Pancreas (tissue), 10 donors: ENCODE data around the gene BRSK2. TPM values are rescaled to one million over a fixed set of nuclear protein-coding genes. Genes with fewer than 3 reads are reported as not detected.

Source experiments
- ATAC-seq, 4 donors: fragments of 200-7000 bp; cut with Tn5 transposase; one replicate each; pipeline versions ENCODE4 v1.8.0 to v1.9.1; 2020; ENCODE audit warnings: mild to moderate bottlenecking in 4 of 4, moderate library complexity in 4 of 4
- DNase-seq, 6 donors: peaks; one replicate each; pipeline ENCODE4 v3.0.0-alpha.2; 2020
- FAIRE-seq: peaks from 2 replicates; lab custom pipeline; 2012; peaks lifted over from hg19 to GRCh38; lab: Jason Lieb, UNC
- H3K27ac ChIP-seq, 4 donors: fragments of 200-600 bp; sonication (generic); 1 replicate in 3 of 4; 2 replicates in 1 of 4; pipeline versions ENCODE4 v1.5.0 to v1.8.0; 2020
- H3K27me3 ChIP-seq, 4 donors: fragments of 200-600 bp; one replicate each; pipeline ENCODE4 v1.8.0; 2021
- H3K36me3 ChIP-seq, 3 donors: fragments of 200-600 bp; sonication (generic) in 1 of 3; one replicate each; pipeline versions ENCODE4 v1.5.0 to v1.8.0; 2020 to 2021
- H3K4me1 ChIP-seq, 3 donors: fragments of 200-600 bp; one replicate each; pipeline ENCODE4 v1.8.0; 2021
- H3K4me3 ChIP-seq, 4 donors: fragments of 200-600 bp; sonication (generic) in 2 of 4; one replicate each; pipeline versions ENCODE4 v1.5.0 to v1.8.0; 2020 to 2021
- H3K9me3 ChIP-seq, 4 donors: fragments of 200-600 bp; one replicate each; pipeline ENCODE4 v1.8.0; 2021
- WGBS, 2 donors: extraction: QIAGEN DNeasy Blood & Tissue Kit; methylation state at CpG; one replicate each; pipeline ENCODE4 v1.1.7; 2013; 5-methylcytosine and 5-hydroxymethylcytosine counted together
- intact Hi-C, 3 donors: fragments of 100-400 bp; cut with DNase I; formaldehyde crosslinking; loops; one replicate each; pipeline versions ENCODE4 v1.11.1 to v1.14.2; 2022
- polyA plus RNA-seq, 2 donors: library from polyadenylated mRNA; stranded (reverse); fragments of 200-250 nt; gene quantifications; one replicate each; pipeline ENCODE4 v1.2.3, GENCODE V29; 2013
- total RNA-seq, 6 donors: library from RNA; stranded (reverse); fragmentation: NEBNext Ultra II Directional in 4 of 6; extraction: Animal tissue kit (Norgen Biotek cat#: 25700) in 4 of 6; gene quantifications; one replicate each; pipeline versions ENCODE4 v1.2.1 to v1.2.4, GENCODE V29; 2021 to 2023
- TF ChIP-seq, protein P1 (sequence below), 4 donors: fragments of 200-600 bp; sonication (generic) in 3 of 4; IDR thresholded peaks; one replicate each; pipeline versions ENCODE4 v1.5.0 to v1.8.0; 2021; ENCODE audit warnings: antibody characterized with exemption in 4 of 4
- donor health status: healthy with polysubstance abuse.
- donor health status: DM: no; HTN: no; CAD: no; lungs with moderate emphysema.
- donor health status: DM: no; HTN: no; CAD: no.
- donor health status: control.
- donor health status: control.
- donor health status: Bipolar disorder and iron deficiency.
- donor health status: DM: yes; HTN: yes; CAD: no.
- donor health status: DM: no; HTN: no; CAD: no.
- donor health status: DM: no; HTN: no; CAD: no.
- donor health status: DM: yes; HTN: yes; CAD: no.

BRSK2 gene
- total and polyA plus RNA-seq, 8 donors, result 44.2 to 215 (median 70.9) TPM

DNA sequence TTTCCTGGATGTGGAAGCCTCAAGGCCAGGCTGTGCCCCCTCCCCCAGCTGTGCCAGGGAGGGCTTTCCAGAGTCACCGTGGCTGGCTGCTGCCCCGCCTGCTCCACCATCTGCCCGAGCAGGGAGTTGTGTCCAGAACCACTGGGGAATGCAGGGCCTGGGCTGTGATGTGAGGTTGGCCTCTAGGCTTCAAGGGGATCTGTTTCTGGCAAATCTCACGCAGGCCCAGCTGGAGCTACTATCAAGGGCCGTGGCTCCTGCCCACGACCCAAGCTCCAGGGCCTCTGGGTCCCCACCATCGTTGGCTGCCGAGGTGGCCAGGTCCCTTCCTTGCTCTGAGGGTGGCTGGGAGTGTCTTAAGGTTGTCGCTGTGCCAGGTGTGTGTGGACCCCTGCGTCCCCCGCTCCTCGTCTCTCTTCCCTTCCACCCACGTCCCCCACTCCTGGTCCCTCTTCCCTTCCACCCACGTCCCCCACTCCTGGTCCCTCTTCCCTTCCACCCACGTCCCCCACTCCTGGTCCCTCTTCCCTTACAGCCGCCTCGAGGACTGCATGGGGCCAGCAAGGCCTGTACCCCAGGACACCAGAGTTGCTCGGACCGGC lies 6.1 kb downstream of the BRSK2 start:
- Histone ChIP-seq H3K27ac (no peak overlapping the region), H3K4me1 (peaks cover 0 to 5% (median 0%) of the 10 kb centered on the region in 3 donors), H3K27me3 (no peaks in the 10 kb centered on the region), H3K9me3 (no peaks in the 10 kb centered on the region), H3K36me3 (no peaks in the 10 kb centered on the region), H3K4me3 (no peak overlapping the region)
- no peak for ATAC-seq
- peak in 1 of 6 donors; percentile 31 for DNase-seq
- no peak for FAIRE-seq
- intact Hi-C loops, result no loop called here
- TF ChIP-seq, protein P1, sequence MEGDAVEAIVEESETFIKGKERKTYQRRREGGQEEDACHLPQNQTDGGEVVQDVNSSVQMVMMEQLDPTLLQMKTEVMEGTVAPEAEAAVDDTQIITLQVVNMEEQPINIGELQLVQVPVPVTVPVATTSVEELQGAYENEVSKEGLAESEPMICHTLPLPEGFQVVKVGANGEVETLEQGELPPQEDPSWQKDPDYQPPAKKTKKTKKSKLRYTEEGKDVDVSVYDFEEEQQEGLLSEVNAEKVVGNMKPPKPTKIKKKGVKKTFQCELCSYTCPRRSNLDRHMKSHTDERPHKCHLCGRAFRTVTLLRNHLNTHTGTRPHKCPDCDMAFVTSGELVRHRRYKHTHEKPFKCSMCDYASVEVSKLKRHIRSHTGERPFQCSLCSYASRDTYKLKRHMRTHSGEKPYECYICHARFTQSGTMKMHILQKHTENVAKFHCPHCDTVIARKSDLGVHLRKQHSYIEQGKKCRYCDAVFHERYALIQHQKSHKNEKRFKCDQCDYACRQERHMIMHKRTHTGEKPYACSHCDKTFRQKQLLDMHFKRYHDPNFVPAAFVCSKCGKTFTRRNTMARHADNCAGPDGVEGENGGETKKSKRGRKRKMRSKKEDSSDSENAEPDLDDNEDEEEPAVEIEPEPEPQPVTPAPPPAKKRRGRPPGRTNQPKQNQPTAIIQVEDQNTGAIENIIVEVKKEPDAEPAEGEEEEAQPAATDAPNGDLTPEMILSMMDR (IDR thresholded peaks at IDR 0.05), result no peak
- 81 to 83% methylated on average over 16 to 19 of the region's 19 CpGs for WGBS, 2 donors

GRCh38 chr11:1396375-1396841 lies 6.7 kb downstream of the BRSK2 start:
- 92 to 94% methylated on average over 20 of the region's 20 CpGs for WGBS, 2 donors
- Histone ChIP-seq H3K27me3 (no peaks in the 10 kb centered on the region), H3K36me3 (no peaks in the 10 kb centered on the region), H3K4me1 (peaks cover 4 to 5% (median 4%) of the 10 kb centered on the region in 3 donors), H3K27ac (no peak overlapping the region), H3K9me3 (no peaks in the 10 kb centered on the region), H3K4me3 (no peak overlapping the region)
- TF ChIP-seq, protein P1 (IDR thresholded peaks at IDR 0.05), result no peak
- intact Hi-C loops, result no loop called here
- peak in 2 of 6 donors; percentile 25 to 79 for DNase-seq
- no peak for ATAC-seq
- FAIRE-seq, result no peak

DNA sequence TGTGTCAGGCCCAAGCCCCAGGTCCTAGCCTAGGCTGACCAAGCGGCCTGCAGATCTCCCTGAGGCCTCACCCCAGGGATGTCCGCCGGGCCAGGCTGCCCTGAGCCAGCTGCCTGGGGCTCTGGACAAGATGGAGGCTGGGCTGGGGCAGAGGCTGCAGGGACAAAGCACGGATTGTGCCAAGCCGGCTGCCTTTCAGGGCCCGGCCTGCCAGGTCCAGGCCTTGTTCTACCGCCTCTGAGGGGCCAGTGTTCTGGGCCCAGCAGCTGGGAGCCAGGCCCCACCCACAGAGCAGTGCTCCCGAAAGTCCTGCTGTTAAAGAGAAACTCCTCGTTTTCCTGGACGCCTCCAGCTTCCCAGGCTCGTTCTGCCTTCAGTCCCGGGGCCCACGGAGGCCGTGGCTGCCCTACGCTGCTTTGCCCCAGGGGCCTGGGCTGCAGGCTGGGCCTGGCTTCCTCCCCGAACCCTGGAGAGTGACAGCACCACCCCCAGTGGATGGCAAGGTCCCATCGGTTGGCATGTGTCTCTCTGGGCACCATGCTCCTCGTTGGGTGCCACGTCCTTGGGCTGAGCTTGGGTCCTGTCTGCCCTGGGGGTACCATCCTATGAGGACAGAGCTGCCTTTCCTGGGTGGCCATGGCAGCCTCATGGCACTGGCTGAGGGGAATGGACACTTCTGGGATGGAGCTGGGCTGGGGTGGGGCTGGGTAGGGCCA lies 7.6 kb downstream of the BRSK2 start:
- ATAC-seq (no peak), DNase-seq (peak in 2 of 6 donors; percentile 32 to 76), FAIRE-seq (no peak)
- Histone ChIP-seq H3K27me3 (no peaks in the 10 kb centered on the region), H3K4me1 (peaks cover 3 to 5% (median 4%) of the 10 kb centered on the region in 3 donors), H3K27ac (no peak overlapping the region), H3K36me3 (no peaks in the 10 kb centered on the region), H3K4me3 (no peak overlapping the region), H3K9me3 (no peaks in the 10 kb centered on the region)
- 78 to 85% methylated on average over 18 to 19 of the region's 19 CpGs for WGBS, 2 donors
- TF ChIP-seq, protein P1 (IDR thresholded peaks at IDR 0.05), result no peak
- intact Hi-C loops, result no loop called here

DNA sequence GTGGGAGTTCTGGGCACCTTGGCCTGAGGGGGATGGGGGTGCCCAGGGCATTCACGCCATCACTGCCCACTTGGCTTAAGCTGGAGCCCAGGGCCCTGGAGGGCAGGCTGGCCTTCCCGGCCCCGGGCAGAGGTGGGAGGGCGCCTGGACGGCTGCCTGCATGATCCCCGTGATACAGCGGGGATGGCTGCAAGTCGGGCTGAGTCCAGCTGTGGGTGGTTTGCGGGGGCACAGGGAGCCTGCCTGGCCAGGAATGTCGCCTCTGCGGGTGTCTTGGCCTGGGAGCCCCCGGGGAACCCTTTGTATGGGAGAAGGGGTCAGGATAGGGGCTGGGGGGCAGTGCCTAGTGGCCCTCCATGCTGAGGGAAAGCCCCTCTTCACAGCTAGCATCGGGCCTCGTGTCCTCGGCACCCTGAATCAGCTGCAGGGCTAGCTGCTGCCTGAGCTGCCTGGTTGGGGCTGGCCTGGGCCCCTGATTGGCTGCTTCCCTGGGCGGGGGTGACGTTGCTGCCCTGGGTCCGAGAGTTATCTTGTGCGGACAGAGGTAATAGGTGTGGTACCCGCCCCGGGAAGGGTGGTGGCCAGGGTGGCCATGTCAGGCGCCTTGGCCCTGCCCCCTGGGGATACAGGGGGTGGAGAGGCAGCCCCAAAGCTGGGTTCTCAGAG lies 8.3 kb downstream of the BRSK2 start:
- no peaks in the 10 kb centered on the region for H3K27me3 ChIP-seq
- intact Hi-C loops, result no loop called here
- TF ChIP-seq, protein P1 (IDR thresholded peaks at IDR 0.05), result no peak
- H3K4me1 ChIP-seq, result peaks cover 0 to 5% (median 4%) of the 10 kb centered on the region in 3 donors
- no peak for ATAC-seq
- no peak overlapping the region for H3K27ac ChIP-seq
- no peak for FAIRE-seq
- peak in 2 of 6 donors; percentile 22 to 70 for DNase-seq
- no peaks in the 10 kb centered on the region for H3K9me3 ChIP-seq
- no peak overlapping the region for H3K4me3 ChIP-seq
- H3K36me3 ChIP-seq, result no peaks in the 10 kb centered on the region
- WGBS, 2 donors, result 83 to 87% methylated on average over 21 to 22 of the region's 22 CpGs
